Activated CD4-positive, alpha-beta T cell treated with anti-CD3 and anti-CD28 coated beads for 36 hours (primary cell): Measurements from ENCODE around the gene GH2. TPM values are rescaled to one million over a fixed set of nuclear protein-coding genes. Genes with fewer than 3 reads are reported as not detected.
"Not testable (repeated sequence)": the region's sequence is repeated elsewhere in the genome, so short reads cannot be mapped to it uniquely, and the experiment has no call there.

ENCODE experiments used
- ATAC-seq: fragments of 200-7000 bp; cut with Tn5 transposase; one replicate; pipeline ENCODE4 v1.10.0; 2021; ENCODE audit warnings: mild to moderate bottlenecking, moderate library complexity
- CTCF ChIA-PET: fragments of 350-600 bp; sonication (Branson Sonifier 250); formaldehyde crosslinking; loops from one replicate; lab custom pipeline; 2021; ENCODE audit warnings: antibody characterized with exemption; lab: Charles Lee
- POLR2A ChIA-PET: fragments of 350-600 bp; sonication (Branson Sonifier 250); formaldehyde crosslinking; loops from one replicate; lab custom pipeline; 2021; ENCODE audit warnings: antibody characterized with exemption, inconsistent platforms; lab: Charles Lee
- DNase-seq: peaks from one replicate; pipeline ENCODE4 v3.0.0-alpha.2; 2020
- H3K27ac Mint-ChIP-seq: one replicate; pipeline ENCODE4 v1.8.0; 2021; ENCODE audit warnings: mixed read lengths
- H3K27me3 Mint-ChIP-seq: one replicate; pipeline ENCODE4 v1.8.0; 2021; ENCODE audit warnings: mixed read lengths
- H3K36me3 Mint-ChIP-seq: one replicate; pipeline ENCODE4 v1.8.0; 2021; ENCODE audit warnings: low read depth, mixed read lengths
- H3K4me1 Mint-ChIP-seq: one replicate; pipeline ENCODE4 v1.8.0; 2021; ENCODE audit warnings: mixed read lengths
- H3K4me3 Mint-ChIP-seq: one replicate; pipeline ENCODE4 v1.8.0; 2021; ENCODE audit warnings: mild to moderate bottlenecking, moderate library complexity, mixed read lengths
- H3K9me3 Mint-ChIP-seq: one replicate; pipeline ENCODE4 v1.8.0; 2021; ENCODE audit warnings: low read depth, mixed read lengths
- intact Hi-C, 2 experiments: fragments of 100-400 bp; cut with DNase I in 1 of 2; cut with micrococcal nuclease in 1 of 2; formaldehyde crosslinking; loops; one replicate each; pipeline versions ENCODE4 v1.14.2 to v1.15.1; 2022 to 2024; cut with DNase I, micrococcal nuclease
- total RNA-seq, 2 experiments: library from RNA; stranded (reverse); gene quantifications; one replicate each; pipeline ENCODE4 v1.2.3, GENCODE V29; 2021

GH2 gene
- total RNA-seq, 2 experiments from 2014 or later = not detected

DNA sequence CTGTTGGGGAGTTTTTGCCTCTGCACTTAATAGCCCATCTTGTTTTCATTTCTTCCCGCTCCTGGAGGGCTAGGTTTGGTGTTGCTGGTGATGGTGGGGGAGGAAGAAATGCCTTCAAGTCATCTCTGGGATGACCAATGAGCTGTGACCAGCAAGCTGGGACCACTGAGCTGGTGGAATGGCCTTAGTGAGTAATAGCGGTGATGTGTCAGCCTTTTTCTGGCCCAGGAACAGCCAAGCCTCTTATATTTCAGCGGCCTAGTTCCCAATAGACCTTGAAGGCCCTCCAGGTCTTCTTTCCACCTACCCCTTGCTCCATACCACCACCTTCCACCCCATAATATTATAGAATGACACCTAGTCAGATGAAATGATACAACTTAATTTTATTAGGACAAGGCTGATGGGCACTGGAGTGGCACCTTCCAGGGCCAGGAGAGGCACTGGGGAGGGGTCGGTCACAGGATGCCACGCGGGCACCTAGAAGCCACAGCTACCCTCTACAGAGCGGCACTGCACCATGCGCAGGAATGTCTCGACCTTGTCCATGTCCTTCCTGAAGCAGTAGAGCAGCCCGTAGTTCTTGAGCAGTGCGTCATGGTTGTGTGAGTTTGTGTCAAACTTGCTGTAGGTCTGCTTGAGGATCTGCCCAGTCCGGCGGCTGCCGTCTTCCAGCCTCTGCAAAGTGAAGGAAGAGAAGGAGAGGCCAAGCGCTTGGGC is 9.9 kb downstream of the GH2 start:
- POLR2A ChIA-PET = not testable (repeated sequence)

DNA sequence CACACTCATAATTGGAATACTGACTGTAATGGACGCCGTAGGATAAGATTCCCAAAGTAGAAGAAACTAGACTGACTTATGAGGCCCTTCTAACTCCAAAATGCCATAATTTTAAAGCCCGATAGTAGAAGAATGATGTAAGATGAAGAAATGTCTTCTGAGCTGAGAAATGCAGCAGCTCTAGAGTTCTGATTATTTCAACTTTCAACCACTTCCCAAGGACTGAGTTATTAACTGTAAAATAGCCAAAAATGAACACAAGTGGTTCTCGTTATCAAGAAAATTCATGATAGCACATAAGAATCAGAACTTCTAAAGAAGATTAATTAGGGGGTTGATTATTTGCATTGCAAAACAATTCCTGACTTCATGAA is 11.5 kb downstream of the GH2 start:
- CTCF ChIA-PET = interaction anchor here (0.8 to 1.7 kb wide), 5 partner anchors 10 to 22 kb away, joined by 3 to 7 read pairs (median 3); partner anchors contain the start of gene GH2
- H3K27me3 Mint-ChIP-seq, H3K36me3 Mint-ChIP-seq, ATAC-seq, intact Hi-C loops, H3K4me1 Mint-ChIP-seq, H3K27ac Mint-ChIP-seq, POLR2A ChIA-PET, DNase-seq, H3K9me3 Mint-ChIP-seq, H3K4me3 Mint-ChIP-seq: not testable (repeated sequence)

More for the DNA sequence above, 9.9 kb downstream of the GH2 start:
- H3K36me3 Mint-ChIP-seq, DNase-seq, intact Hi-C loops, H3K9me3 Mint-ChIP-seq, H3K4me1 Mint-ChIP-seq, H3K27ac Mint-ChIP-seq, CTCF ChIA-PET, ATAC-seq, H3K4me3 Mint-ChIP-seq, H3K27me3 Mint-ChIP-seq: not testable (repeated sequence)

DNA sequence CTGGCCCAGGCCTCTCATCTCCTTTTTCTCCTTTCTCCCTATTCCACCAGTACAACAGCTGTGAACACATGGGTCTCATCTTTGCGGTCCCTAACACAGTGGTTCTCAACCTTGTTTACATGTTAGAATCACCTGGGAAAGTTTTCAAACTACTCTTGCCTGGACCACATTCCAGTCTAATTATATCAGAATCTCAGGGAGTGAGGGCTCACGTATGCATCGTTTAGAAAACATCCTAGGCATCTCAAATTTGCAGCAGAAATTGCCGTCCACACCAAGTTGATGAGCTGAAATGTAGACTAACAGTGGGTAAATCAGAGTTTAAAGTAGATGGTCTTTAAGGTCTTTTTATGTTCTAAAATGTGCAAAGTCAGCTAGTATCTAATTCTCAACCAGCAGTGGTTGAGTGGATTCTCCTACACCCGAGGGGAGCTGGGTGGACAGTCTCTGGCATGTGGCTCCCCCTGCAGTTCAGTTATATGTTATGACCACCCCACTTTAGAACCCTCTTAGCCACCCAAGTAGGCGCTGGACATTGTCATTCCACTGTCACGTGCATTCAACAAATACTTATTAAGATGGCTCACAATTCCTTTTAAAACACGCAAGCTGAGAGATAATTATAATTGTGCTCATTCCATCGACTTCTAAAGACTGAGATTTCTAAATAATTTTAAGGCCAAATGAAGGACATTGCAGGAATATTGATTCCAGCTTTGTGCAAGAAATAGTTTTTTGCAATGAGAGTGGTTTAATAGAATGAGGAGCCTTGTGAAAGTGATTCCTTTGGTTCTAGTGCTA is 12.1 kb downstream of the GH2 start:
- H3K27ac Mint-ChIP-seq, ATAC-seq, H3K9me3 Mint-ChIP-seq, POLR2A ChIA-PET, H3K36me3 Mint-ChIP-seq, H3K27me3 Mint-ChIP-seq, DNase-seq, intact Hi-C loops, H3K4me3 Mint-ChIP-seq, H3K4me1 Mint-ChIP-seq: not testable (repeated sequence)
- CTCF ChIA-PET = interaction anchor here (0.8 to 1.7 kb wide), 5 partner anchors 10 to 21 kb away, joined by 3 to 7 read pairs (median 3); partner anchors contain the start of gene GH2

DNA sequence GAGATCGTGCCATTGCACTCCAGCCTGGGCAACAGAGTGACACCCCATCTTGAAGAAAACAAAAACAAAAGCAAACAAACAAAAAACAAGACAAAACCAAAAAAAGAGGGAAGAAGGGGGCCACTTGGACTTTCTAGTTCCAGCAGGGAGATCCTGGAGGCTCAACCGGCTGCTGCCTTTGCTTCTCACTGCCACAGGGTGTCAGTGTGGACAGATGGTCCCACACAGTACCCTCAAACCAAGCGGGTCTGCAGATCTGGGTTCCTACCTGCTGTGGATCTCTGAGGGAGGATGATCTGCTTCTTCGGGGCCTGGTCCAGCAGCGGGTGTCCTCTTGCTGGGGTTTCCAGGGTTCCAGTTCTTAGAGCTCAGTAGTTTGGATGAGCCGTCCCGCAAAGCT is 15.1 kb downstream of the GH2 start:
- ATAC-seq, H3K27me3 Mint-ChIP-seq, H3K9me3 Mint-ChIP-seq, H3K4me3 Mint-ChIP-seq, DNase-seq, H3K27ac Mint-ChIP-seq, H3K4me1 Mint-ChIP-seq, H3K36me3 Mint-ChIP-seq: not testable (repeated sequence)
- intact Hi-C loops = loop anchor here in 1 of 2 experiments (1.0 kb wide), 1 partner anchor 40 kb away; no protein-coding TSS in a partner anchor
- CTCF ChIA-PET = interaction anchor here (0.6 to 4.1 kb wide), 20 partner anchors 9 to 424 kb away, joined by 3 to 22 read pairs (median 4); partner anchors contain the start of genes ICAM2 and SMARCD2
- POLR2A ChIA-PET = interaction anchor here (0.6 to 0.7 kb wide), 2 partner anchors 153 to 194 kb away, joined by 3 to 9 read pairs; no protein-coding TSS in a partner anchor

DNA sequence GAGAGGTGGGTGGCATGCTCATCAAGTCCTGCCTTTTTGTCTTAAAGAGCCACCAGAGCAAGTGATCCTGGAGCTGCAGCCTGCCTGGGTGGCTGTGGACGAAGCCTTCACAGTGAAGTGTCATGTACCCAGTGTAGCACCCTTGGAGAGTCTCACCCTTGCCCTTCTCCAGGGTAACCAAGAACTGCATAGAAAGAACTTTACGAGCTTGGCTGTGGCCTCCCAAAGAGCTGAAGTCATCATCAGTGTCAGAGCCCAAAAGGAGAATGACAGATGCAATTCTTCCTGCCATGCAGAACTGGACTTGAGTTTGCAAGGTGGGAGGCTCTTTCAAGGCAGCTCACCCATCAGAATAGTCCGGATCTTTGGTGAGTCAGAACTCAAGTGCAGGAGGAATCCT is 22.5 kb downstream of the GH2 start:
- Mint-ChIP-seq H3K27ac (no peak overlapping the region), H3K4me3 (no peak overlapping the region), H3K36me3 (no peaks in the 10 kb centered on the region), H3K4me1 (no peaks in the 10 kb centered on the region), H3K27me3 (no peaks in the 10 kb centered on the region), H3K9me3 (no peaks in the 10 kb centered on the region)
- ChIA-PET POLR2A (no interaction called here), CTCF (interaction anchor here (0.5 to 3.3 kb wide), 10 partner anchors 10 to 441 kb away, joined by 3 to 19 read pairs (median 5); no protein-coding TSS in a partner anchor)
- intact Hi-C loops = no loop called here
- ATAC-seq (no peak), DNase-seq (no peak)

DNA sequence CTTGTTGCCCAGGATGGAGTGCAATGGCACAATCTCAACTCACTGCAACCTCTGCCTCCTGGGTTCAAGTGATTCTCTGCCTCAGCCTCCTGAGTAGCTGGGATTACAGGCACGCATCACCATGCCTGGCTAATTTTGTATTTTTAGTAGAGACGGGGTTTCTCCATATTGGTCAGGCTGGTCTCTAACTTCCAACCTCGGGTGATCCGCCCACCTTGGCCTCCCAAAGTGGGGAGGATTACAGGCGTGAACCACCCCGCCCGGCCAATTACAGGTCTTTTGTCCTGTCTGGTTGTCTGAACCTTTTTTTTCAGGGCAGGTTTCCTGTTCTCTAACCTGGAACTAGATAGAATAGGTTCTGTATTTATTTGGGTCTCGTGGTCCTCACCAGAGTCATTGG is 25.3 kb downstream of the GH2 start:
- intact Hi-C loops, H3K36me3 Mint-ChIP-seq, POLR2A ChIA-PET, H3K27ac Mint-ChIP-seq, H3K4me3 Mint-ChIP-seq, H3K9me3 Mint-ChIP-seq, ATAC-seq, H3K4me1 Mint-ChIP-seq, H3K27me3 Mint-ChIP-seq, DNase-seq: not testable (repeated sequence)
- CTCF ChIA-PET = interaction anchor here (0.6 to 4.2 kb wide), 4 partner anchors 8 to 436 kb away, joined by 3 to 22 read pairs (median 4); no protein-coding TSS in a partner anchor

DNA sequence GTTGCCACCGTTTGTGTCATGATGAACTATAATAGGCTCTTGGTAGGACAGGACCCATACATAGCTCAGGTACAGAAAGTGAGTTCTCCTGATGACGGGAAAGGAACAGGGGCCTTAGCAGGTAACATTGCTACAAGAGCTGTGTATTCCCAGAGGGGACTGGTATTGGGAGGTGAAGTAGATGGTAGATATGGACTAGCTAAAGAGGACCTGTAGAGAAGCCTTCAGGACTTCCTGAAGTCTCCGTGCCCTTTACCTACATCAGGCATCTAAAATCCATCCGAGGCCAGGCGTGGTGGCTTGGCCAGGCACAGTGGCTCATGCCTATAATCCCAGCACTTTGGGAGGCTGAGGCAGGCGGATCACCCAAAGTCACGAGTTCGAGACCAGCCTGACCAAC is 26.6 kb downstream of the GH2 start:
- no peaks in the 10 kb centered on the region for H3K27me3 Mint-ChIP-seq
- no peaks in the 10 kb centered on the region for H3K9me3 Mint-ChIP-seq
- no peaks in the 10 kb centered on the region for H3K36me3 Mint-ChIP-seq
- H3K4me1 Mint-ChIP-seq = no peaks in the 10 kb centered on the region
- intact Hi-C loops = no loop called here
- no peak for DNase-seq
- ChIA-PET CTCF (interaction anchor here (1.0 to 4.2 kb wide), 2 partner anchors 10 to 11 kb away, joined by 3 to 22 read pairs; no protein-coding TSS in a partner anchor), POLR2A (interaction anchor here (0.6 kb wide), 1 partner anchor 157 kb away, joined by 4 read pairs; no protein-coding TSS in a partner anchor)
- no peak overlapping the region for H3K27ac Mint-ChIP-seq
- H3K4me3 Mint-ChIP-seq = no peak overlapping the region
- no peak for ATAC-seq

DNA sequence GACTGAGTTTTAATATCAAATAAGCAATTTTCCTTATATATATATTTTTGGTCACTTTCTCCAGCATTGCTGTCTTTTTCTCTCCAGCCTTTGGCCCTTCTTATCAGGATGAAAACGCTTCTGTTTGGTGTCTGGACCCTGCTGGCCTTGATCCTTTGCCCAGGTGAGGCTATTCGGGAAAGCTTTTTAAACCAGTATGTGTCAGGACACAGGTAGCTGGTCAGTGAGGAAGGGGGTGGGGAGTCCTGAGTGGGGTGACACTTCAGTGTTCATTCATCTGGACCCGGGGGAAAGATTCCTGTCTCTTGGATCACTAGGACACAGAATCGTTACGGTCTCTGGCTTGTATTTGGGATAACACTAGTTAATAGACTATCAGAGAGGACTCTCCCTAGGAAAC is 27.0 kb downstream of the GH2 start:
- POLR2A ChIA-PET = interaction anchor here (0.6 kb wide), 1 partner anchor 157 kb away, joined by 4 read pairs; no protein-coding TSS in a partner anchor
- intact Hi-C loops = no loop called here

DNA sequence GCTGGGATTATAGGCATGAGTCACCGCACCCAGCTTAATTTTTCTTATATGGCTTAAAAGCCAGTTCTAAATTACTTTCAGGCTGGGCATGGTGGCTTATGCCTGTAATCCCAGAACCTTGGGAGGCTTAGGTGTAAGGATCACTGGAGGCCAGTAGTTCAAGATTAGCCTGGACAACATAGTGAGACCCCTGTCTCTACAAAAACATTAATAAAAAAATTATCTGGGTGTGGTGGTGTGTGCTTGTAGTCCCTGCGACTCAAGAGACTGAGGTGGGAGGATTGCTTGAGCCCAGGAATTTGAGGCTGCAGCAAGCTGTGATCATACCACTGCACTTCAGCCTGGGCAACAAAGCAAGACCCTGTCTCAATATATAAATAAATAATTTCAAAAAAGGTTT is 28.5 kb downstream of the GH2 start:
- H3K9me3 Mint-ChIP-seq = peaks cover under 1% of the 10 kb centered on the region
- POLR2A ChIA-PET = no interaction called here
- H3K36me3 Mint-ChIP-seq = peaks cover under 1% of the 10 kb centered on the region
- no peak for ATAC-seq
- intact Hi-C loops = no loop called here
- CTCF ChIA-PET = interaction anchor here (1.0 to 4.2 kb wide), 2 partner anchors 12 to 176 kb away, joined by 3 to 22 read pairs; no protein-coding TSS in a partner anchor
- no peak overlapping the region for H3K27ac Mint-ChIP-seq
- no peak overlapping the region for H3K4me3 Mint-ChIP-seq
- DNase-seq = no peak
- peaks cover 8% of the 10 kb centered on the region for H3K4me1 Mint-ChIP-seq
- H3K27me3 Mint-ChIP-seq = no peaks in the 10 kb centered on the region

More for the DNA sequence above, 27.0 kb downstream of the GH2 start:
- Mint-ChIP-seq H3K9me3 (no peaks in the 10 kb centered on the region), H3K4me1 (no peaks in the 10 kb centered on the region), H3K4me3 (no peak overlapping the region), H3K27me3 (no peaks in the 10 kb centered on the region), H3K36me3 (no peaks in the 10 kb centered on the region), H3K27ac (no peak overlapping the region)
- CTCF ChIA-PET = interaction anchor here (1.0 to 4.2 kb wide), 2 partner anchors 10 kb away, joined by 3 to 22 read pairs; no protein-coding TSS in a partner anchor
- no peak for ATAC-seq
- no peak for DNase-seq

DNA sequence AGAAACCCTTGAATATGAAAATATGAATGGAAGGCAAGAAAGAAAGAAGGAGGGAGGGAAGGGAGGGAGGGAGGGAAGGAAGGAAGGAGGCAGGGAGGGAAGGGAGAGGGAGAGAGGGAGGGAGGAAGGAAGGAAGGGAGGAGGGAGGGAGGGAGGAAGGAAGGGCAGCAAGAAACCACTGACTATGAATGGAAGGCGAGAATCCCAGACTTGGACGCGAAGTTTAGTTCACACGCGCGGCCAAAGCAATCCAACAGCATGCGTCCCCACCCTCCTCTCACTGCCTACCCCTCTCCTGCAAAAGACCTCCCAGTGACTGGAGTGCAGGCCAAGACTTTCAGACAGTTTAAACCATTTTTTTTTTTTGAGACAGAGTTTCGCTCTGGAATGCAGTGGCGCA is 31.3 kb downstream of the GH2 start:
- POLR2A ChIA-PET = no interaction called here
- ATAC-seq (no peak), DNase-seq (no peak)
- CTCF ChIA-PET = interaction anchor here (1.2 to 2.9 kb wide), 3 partner anchors 9 to 193 kb away, joined by 3 to 19 read pairs (median 7); no protein-coding TSS in a partner anchor
- H3K4me3 Mint-ChIP-seq = no peak overlapping the region
- no peaks in the 10 kb centered on the region for H3K27me3 Mint-ChIP-seq
- peaks cover 17% of the 10 kb centered on the region for H3K4me1 Mint-ChIP-seq
- no peak overlapping the region for H3K27ac Mint-ChIP-seq
- peaks cover 4% of the 10 kb centered on the region for H3K9me3 Mint-ChIP-seq
- peaks cover 3% of the 10 kb centered on the region for H3K36me3 Mint-ChIP-seq
- intact Hi-C loops = no loop called here
